HT1080 (cell line): ENCODE data around the gene ANKRD60. TPM values are rescaled to one million over a fixed set of nuclear protein-coding genes. Genes with fewer than 3 reads are reported as not detected.
A peak's percentile ranks its signal among the peaks of the same experiment; 100 is the strongest.

ENCODE experiments used
- DNase-seq: peaks from one replicate; pipeline ENCODE4 v3.0.0-alpha.2; 2015; ENCODE audit warnings: low read depth
- total RNA-seq: library from RNA; depleted of rRNA; stranded (reverse); fragments of >200 nt; shearing (Covaris generic); gene quantifications from 2 replicates; pipeline ENCODE4 v1.2.3, GENCODE V29; 2014

The ANKRD60 gene
- total RNA-seq, 1 experiment from 2014 or later, result not detected

DNA sequence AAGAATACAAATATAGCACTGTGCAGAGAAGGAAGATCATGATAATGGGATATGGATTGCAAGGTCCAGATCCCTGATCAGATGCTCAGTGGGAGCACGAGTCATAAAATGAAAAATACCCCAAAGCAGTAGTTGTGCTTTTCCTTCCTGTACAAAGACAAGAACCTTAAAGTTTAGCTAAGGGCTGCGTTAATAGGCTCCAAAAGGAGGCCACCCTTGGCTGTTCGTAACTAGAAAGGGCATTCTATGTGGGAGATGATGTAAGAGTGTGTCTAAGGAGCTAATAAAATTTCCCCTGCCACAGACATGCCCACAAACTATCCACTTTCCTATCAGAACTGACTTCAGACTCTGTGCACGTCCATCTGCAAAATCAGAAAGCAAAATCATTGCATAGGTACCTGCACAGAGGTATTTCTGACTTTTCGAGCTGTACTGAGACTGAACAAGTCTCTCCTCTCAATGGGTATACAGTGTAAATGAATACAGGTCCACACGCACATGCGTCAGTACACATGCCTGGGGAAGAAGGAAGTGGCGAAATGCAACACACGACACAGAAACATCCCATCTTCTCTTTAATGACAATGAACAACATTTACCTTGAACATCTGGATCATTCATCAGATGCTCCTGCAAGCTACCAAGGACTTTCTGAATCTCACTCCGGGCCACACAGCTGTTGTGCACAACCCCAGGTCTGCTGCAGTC lies 16.9 kb upstream of the ANKRD60 start:
- DNase-seq, result no peak

DNA sequence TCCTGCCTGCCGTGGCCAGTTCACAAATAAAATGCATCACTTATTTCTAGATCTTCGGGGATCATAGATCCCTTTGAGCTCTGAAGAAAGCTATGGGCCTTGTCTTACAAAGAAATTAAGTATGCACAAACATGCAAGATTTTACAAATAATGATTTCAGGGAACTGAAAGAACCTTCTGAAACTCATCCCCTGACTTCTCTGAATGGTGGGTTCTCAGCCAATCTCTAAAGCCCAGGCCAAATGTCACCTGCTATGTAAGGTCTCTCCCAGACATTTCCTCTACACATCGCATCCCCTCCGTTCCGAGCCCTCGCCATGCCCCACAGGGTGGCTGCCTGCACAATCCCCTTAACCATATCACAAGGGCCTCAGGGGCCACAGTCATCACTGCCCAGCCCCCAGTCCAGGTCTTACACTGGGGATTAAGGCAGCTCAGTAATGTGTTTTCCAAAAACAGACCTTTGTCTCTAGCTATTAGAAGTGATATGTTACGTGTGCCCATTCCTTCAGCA lies 16.1 kb upstream of the ANKRD60 start:
- DNase-seq, result no peak

DNA sequence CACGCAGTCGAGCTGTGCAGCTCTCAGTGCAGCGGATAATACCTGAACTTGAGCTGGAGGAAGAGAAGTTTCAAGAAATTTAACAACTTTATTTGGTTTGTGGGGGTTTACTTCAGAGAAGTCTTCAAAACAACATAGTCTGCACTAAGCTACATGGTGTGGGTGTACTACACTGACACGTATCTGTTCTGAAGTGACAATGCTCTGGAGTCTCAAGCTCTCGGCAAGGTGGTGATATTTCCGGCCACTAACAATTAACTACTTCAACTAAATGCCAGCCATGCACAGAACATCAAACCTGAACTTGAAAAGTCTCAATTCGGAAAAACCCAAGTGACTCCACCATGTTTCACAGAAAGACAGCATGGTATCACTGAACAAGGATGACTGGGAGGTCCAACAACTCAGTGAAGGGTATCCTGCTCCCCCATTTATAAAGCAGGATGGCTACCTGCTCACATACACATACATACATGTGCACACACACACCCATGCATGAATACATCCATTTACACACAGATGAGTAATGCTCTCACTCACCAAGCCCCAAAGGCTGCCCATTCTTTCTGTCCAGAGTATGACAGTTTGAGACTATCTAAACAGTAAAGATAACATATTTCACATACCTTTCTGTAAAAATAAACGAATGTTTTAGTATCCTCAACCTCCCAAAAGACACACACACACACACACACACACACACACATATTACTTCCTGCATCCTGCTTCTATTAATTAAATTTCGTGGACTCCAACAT lies 15.4 kb upstream of the ANKRD60 start:
- DNase-seq, result no peak

DNA sequence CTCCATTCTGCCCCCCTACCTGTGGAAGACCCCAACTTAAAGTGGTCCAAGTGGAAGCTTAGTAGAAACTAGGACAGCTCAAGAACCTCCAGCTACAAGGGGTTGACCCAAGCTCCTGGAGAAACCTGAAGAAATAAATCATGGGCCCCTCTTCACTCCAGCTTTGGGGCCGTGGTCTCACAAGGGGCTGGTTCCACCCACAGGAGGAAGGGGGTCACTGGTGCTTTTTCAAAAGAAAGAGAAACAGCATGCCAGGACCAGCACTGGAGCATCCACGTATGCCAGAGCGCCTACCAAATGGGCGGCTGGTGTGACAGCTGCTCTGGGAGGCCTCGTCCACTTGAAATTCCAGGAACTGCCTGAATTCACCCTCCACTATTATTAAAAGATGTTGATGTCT lies 14.4 kb upstream of the ANKRD60 start:
- DNase-seq, result no peak

DNA sequence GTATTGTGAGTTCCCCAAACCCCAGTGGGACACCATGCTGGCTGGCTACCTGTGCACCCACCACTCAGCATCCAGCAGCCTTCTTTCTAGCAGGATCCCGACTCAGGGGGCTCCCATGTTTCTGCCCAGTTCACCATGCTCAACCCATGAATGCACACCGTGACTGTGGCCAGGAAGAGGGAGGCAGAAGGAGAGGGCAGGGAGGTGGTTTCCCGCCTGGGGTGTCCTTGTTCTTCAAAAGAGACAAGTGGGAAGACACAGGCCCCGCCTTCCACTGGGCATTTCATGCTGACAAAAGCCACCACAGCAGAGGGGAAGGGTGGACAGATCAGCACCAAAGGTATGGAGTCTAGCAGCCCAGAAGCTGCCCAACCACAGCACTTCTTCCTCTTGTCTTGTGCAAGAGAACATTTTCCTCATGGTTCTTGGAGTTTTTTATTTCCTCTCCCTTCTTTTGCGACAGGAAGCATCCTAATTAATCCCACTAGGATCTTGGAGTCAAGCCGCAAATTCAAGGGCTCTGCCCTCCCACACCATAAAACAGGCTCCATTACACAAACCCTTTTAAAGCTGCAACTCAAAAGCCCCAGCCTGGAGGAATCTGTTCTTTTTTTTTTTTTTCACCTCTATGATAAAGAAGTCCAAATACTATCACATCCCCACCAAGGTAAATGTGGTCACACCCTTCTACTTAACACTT lies 13.5 kb upstream of the ANKRD60 start:
- DNase-seq, result no peak

DNA sequence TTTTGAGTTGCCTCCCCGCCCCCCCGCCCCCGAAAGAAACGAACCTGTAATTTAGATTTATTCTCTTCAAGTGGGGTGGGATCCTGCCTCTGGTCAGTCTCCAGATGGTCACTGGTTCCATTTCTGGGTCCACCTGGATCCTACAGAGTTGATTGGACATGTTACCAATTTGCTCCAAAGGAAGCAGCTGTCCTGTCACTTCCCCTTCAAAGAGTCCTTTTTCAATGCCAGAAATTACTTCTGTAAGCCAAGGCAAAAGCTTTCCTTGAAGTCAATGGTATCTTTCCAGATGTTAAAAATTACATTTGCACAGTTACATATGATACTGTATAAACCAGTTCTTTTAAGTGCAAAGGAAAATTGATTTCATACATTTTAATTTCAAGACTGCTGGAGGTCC lies 12.0 kb upstream of the ANKRD60 start:
- DNase-seq, result no peak

DNA sequence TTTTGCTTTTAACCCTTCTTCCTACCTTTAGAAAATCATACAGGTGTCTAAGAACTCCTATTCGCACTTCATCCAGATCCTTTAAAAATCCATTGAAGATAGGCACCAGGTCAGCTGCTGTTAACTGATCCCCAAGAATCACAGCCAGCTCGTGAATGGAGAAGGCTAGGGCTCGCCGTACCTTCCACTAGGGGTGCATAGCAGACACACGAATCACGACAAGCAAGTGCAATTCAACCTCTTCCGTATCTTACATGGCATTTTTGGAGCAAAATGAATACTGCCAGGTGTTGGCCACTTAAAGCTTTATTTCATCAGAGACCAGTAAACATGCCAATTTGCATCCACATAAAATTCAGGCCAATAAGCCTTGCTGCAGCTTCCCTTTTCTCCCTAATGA lies 10.8 kb upstream of the ANKRD60 start:
- DNase-seq, result no peak

DNA sequence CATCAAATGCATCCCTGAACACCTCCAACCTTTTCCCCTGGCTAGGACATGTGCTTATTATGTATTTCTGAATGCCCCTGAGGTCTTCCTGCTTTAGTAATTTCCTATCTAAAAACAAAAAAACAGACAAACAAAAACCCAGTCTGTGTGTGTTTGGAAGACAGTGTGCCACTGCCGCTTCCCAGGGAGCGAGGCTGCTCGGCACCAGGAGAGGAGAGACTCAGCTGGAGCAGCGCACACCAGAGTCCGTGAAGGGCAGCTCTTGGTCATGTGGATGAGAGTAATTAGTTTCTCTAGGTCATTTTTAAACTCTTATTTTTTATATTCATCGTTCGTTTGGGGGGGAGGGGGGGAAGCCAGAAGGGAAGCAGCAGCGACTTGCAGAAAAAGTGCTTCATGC lies 10.0 kb upstream of the ANKRD60 start:
- DNase-seq, result no peak

DNA sequence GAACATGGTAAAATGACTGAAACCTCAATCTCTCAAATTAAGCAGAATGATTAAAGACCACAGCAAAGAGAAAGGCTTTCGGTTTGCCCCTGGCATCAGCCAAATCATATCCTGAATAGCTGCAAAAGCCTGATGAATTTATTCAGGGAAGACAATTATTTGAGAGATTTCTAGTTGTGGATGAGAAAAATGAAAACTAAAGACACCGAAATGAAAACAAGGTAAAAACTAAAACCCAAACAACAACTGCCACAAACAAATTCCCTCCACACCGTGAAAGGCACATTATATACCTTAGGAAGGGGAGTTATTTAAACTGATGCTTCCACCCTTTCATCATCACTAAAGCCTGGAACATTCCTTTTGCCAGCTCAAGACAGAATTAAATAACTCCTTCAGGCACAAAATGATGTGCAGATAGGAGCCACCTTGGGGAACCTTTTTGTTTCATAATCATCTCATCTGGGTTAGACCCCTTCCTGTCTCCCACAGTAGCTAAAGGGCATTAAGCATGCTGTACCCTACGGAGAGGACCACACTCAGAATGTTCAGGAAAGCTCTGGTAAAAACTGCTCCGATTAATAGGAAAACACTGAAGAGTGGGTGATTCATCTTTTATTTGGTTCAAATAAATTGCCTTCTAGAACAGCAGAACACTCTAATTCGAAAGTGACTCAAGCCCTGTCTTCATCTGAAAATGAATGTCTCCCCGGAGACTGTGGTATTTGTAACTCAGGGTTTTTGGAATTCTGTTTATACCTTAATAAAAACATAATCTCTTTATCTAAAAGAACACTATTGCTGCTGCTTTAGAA lies 9.1 kb upstream of the ANKRD60 start:
- DNase-seq, result peak; percentile 14

DNA sequence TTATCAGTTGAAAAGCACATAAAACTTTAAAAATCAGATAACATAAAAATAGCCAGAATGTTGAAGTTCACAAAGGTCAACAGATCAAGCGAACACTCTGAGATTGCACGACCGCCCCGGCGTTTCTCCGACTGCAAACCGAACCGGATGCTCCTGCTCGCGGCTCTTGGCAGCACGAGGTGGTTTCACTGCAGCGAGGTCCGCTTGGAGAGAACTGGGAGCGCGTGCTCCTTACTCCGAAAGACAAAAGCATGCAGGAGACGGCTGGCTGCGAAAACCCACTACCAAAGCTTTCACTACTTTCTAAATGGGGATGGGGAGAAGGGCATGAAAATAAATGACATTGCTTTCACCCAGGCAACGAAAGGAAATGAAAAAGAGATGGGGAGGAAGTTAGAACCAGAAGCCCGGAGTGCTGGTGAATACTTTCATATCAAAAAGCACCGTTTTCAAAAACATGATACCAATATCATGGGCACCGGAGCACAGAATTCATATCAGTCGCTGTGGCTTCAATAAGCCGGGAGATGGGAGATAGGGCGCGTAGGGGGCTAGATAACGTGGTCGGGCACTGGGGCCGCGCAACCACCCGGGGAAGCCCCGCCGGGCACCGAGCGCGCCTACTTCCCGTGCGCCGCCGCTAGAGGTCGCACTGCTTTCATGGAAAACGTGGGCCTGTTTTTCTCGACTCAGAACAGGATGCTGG lies 8.3 kb upstream of the ANKRD60 start:
- DNase-seq, result peak; percentile 77

DNA sequence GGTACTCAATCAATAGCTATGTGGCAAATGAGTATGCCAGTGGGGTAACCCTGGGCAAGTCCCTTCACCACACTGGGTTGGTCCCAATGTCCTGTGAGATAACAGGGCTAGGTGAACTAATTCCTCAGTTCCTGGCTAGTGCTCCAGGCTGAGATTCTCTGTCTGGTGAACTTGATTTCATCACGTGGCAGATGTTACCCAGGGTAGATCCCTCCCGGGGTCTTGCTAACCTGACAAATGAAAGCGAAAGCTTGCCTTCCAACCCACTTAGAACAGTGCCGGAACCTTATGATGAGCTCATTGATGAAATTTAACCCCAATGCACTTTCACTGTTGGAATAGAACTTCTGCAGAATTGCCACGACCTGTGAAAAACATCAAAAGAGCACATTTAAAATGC lies 6.6 kb upstream of the ANKRD60 start:
- DNase-seq, result no peak

DNA sequence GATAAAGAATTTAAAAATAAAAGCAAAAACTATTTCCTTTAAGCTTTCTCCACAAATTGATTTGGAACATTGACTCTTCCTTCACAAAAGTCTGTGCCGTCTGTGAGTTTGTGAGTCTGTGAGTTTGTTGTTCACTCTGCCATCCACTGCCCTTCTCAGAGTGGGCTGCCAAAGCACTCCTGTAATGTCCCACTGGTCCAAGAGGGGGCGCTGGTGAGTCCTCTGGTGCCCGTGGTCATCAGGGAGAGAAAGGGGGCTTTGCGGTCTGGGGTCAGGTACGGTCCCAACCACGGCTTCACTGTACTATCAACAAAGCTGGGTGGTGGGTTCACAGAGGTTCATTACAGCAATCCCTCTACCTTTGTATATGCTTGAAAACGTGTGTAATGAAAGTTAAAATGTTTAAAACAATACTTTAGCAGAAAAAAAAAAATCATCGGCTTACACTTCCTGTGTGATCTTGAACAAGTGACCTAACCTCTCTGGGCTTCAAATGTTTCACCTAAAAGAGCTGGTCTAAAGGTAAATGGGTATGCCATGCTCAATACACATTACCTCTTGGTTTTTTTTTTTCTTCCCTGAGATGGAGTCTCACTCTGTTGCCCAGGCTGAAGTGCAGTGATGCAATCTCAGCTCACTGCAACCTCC lies 5.6 kb upstream of the ANKRD60 start:
- DNase-seq, result no peak

DNA sequence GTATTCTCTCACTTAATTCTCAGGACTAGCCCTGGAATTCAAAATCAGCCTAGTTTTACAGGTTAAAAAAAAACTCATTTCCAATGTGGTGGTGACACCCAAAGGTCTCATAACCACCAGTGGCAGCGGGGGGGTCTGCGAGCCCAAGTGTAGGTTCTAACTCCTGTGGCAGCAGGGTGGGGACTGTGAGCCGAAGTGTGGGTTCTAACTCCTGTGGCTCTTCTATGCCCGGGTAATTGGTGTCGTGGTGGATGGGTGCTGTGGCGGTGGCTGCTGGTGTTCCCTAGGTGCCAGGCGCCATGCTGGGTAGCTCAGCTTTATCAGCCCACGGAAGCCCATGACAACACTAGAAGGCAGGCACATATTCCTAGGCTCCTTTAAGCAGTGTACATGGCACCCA lies 4.9 kb upstream of the ANKRD60 start:
- DNase-seq, result no peak

DNA sequence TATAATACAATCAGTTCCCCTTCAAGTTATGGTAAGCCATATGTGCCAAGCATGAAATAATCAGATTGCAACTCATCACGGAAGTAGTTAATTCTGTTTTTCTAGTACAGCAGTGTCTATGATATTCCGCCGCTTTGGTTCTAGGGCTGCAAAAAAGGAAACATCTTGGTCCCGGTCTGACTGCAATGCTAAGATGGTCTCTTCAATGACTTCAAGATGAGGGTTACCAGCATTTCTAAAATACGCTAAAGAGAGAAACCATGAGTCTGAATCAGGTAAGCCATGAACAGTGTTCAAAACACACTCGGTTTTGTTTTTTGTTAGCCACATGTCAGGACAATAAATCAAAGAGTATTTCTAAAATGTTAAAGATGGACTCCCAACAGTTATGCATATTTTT lies 3.2 kb upstream of the ANKRD60 start:
- DNase-seq, result no peak

DNA sequence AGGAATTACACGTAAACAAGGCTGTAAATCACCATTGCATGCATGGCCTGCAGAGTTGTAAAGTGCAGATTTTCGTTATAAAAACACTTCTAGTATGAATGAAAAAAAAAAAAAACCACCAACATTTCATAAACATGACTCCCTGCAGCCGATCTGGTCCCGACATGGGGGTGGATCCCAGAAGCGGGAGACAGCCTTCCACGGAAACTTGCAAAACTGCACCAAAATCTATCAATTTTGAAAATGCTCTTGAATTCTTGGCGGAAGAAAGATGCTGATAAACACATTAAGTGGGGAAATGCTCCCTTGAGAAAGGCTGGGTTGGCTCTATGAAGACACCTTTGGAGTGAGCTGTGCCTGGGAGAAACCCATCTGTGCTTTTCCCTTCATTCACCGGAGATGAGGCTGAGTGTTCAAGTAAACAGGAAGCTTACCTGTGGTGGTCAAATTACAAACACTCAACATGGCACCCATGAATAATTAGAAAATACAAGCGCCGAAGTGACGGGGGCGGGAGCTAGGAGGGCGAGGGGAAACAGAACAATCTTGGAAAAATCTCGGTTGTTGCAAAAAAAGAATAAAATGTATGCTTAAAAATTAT lies 845 bp upstream of the ANKRD60 start:
- no peak for DNase-seq

DNA sequence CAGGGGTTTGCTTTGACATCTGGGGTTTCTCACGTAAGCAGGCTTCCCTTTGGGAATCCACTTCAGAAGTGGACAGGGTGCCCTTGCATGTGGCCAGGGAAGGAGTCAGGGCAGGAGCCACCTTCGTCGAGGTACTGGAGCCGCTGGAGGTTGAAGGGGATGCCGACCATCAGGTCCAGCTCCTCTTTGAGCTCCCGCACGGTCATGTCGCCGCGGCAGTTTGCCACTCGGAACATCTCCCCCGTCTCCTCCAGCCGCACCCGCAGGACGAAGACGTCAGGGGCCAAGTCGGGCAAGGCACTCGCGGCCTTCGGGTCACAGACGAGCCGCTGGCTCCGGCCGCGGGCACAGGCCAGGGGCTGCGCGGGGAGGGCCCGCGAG lies 360 bp downstream of the ANKRD60 start:
- no peak for DNase-seq

DNA sequence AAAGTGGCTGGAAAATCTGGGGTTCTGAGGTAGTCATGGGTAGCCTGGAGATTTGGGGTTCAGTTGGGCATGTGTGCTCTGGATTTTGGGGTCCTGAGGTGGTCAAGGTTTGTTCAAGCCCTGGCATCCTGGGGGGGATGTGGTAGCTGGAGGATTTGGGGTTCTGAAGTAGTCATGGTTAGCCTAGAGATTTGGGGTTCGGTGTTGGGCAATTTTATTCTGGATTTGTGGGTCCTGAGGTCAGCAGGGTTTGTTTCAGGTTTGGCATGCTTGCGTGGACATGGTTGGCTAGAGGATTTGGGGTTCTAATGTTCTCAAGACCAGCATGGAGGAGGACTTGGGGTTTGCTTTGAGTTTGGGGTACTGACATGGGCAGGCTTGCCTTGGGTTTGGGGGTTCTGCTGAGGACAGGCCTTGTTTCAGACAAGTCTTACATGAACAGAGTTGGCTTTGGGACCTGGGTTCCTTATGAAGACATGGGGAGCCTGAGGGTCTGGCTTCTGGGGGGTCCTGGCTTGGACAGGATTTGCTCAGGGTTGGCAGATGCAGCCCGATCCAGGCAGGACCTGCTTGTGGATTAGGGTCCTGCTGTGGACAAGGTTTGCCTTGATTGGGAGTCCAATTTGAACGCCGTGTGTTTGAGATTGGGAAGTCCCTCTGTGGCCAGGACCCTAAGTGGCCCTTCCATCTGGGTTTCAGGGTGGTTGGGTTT lies 906 bp downstream of the ANKRD60 start:
- DNase-seq, result no peak

DNA sequence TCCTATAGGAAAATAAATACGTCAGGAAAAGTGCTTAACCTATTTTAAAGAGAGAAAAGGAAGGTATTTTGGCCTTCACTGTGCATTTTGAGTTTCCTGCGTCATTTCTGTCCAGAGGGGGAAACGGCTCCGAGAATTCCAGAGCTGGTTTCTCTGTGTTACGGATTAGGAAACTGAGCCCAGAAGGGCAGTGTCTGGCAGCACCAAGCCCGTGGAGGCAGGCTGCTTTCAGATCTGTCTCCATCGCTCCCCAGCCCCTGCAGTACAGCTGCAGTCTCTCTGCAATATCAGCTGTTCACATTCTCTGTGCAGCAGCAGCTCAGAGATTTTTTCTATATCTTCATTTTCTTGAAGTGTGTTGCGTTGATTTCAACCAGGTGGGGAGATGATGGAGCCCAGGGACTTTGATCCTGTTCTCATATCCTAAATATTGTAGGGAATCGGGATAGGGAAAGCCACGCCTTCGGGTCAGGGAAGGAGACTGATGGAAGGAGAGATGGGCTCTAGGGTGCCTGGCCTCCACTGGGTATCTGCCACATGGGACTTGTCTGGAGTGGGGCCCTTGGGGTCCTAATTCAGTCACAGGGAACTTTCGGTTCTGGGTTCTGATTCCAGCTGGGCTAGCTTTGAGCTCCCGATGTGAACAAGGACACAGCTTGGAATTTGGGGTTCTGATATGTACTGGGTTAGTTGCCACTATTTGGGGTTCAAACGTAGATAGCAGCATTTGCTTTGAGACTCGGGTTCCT lies 2.8 kb downstream of the ANKRD60 start:
- no peak for DNase-seq
